SU-DHL-6 (cell line): Measurements from ENCODE around the gene CHST15.

Source experiments
- H2AFZ ChIP-seq: fragments of 200-600 bp; sonication (generic); 2 replicates; pipeline ENCODE4 v1.6.1; 2014; ENCODE audit warnings: low read depth, mild to moderate bottlenecking, moderate library complexity, mixed read lengths, antibody characterized with exemption, low read length; ENCODE audit not compliant: severe bottlenecking
- H3F3A ChIP-seq: fragments of 200-600 bp; shearing (Covaris generic); 2 replicates; pipeline ENCODE4 v1.6.0; 2016; ENCODE audit warnings: antibody characterized with exemption, mild to moderate bottlenecking; ENCODE audit not compliant: insufficient read depth
- H3K27ac ChIP-seq: fragments of 200-600 bp; sonication (generic); 2 replicates; pipeline ENCODE4 v1.5.1; 2016; ENCODE audit warnings: low read depth, mild to moderate bottlenecking, low read length, moderate library complexity, mixed read lengths
- H3K27me3 ChIP-seq: fragments of 200-600 bp; sonication (generic), shearing (Covaris generic); 2 replicates; pipeline ENCODE4 v1.6.0; 2014; ENCODE audit warnings: mild to moderate bottlenecking, low read length
- H3K36me3 ChIP-seq: fragments of 200-600 bp; sonication (generic); 2 replicates; pipeline ENCODE4 v1.6.1; 2014; ENCODE audit warnings: mild to moderate bottlenecking, low read length, mixed read lengths
- H3K4me2 ChIP-seq: fragments of 300-600, 200-600 bp; shearing (Covaris generic), sonication (generic); 2 replicates; pipeline ENCODE4 v1.6.0; 2014; ENCODE audit warnings: low read length, low read depth, mild to moderate bottlenecking; ENCODE audit not compliant: poor library complexity, severe bottlenecking
- H3K4me3 ChIP-seq: fragments of 200-600 bp; sonication (generic); 2 replicates; pipeline ENCODE4 v1.5.1; 2014; ENCODE audit warnings: antibody characterized with exemption, low read length, mild to moderate bottlenecking, mixed read lengths; ENCODE audit not compliant: insufficient read depth, poor library complexity, severe bottlenecking
- H3K79me2 ChIP-seq: fragments of 200-600 bp; sonication (generic); 2 replicates; pipeline ENCODE4 v1.6.1; 2014; ENCODE audit warnings: mild to moderate bottlenecking, low read length, moderate library complexity; ENCODE audit not compliant: insufficient read depth
- H3K9ac ChIP-seq: fragments of 200-600 bp; sonication (generic); 2 replicates; pipeline ENCODE4 v1.7.0; 2014; ENCODE audit warnings: mild to moderate bottlenecking, low read length
- H3K9me2 ChIP-seq: fragments of 200-600 bp; sonication (generic); replicated peaks from 2 replicates; pipeline ENCODE4 v1.6.1; 2014; ENCODE audit warnings: low read length; ENCODE audit not compliant: insufficient read depth
- H3K9me3 ChIP-seq: fragments of 200-600 bp; sonication (generic); 2 replicates; pipeline ENCODE4 v1.6.1; 2014; ENCODE audit warnings: low read length, mixed read lengths; ENCODE audit not compliant: insufficient read depth
- H4K20me1 ChIP-seq: fragments of 200-600 bp; sonication (generic); 2 replicates; pipeline ENCODE4 v1.6.1; 2014; ENCODE audit warnings: low read depth, mild to moderate bottlenecking, antibody characterized with exemption, low read length, moderate library complexity, mixed read lengths
- CTCF ChIP-seq: fragments of 200-600 bp; sonication (generic); IDR thresholded peaks from one replicate; pipeline ENCODE4 v1.5.1; 2017; ENCODE audit warnings: antibody characterized with exemption, mild to moderate bottlenecking, low read length, moderate library complexity; ENCODE audit not compliant: insufficient read depth, poor library complexity, severe bottlenecking
- EZH2phosphoT487 ChIP-seq: fragments of 200-600 bp; sonication (generic), shearing (Covaris generic); conservative IDR thresholded peaks from 2 replicates; pipeline ENCODE4 v1.6.1; 2018; ENCODE audit warnings: mild to moderate bottlenecking, antibody characterized with exemption, low read length, moderate library complexity, mixed read lengths

The CHST15 gene

GRCh38 chr10:124002391-124003069, 90.9 kb downstream of the CHST15 start:
- Histone ChIP-seq H2AFZ (no peak overlapping the region), H4K20me1 (no peaks in the 10 kb centered on the region), H3K4me3 (no peak overlapping the region), H3K27me3 (no peaks in the 10 kb centered on the region), H3K4me2 (no peak overlapping the region), H3K27ac (no peak overlapping the region), H3K36me3 (no peaks in the 10 kb centered on the region), H3K9ac (no peak overlapping the region), H3K9me2 (no peaks in the 10 kb centered on the region), H3K9me3 (no peaks in the 10 kb centered on the region), H3F3A (no peaks in the 10 kb centered on the region), H3K79me2 (no peaks in the 10 kb centered on the region)
- TF ChIP-seq CTCF (no peak), EZH2phosphoT487 (no peak)

GRCh38 chr10:124001391-124002148, 91.8 kb downstream of the CHST15 start:
- no peak overlapping the region for H3K4me2 ChIP-seq
- no peaks in the 10 kb centered on the region for H3K79me2 ChIP-seq
- H3K9me2 ChIP-seq, result no peaks in the 10 kb centered on the region
- H3K4me3 ChIP-seq, result no peak overlapping the region
- H3K36me3 ChIP-seq, result no peaks in the 10 kb centered on the region
- no peaks in the 10 kb centered on the region for H3K9me3 ChIP-seq
- H2AFZ ChIP-seq, result no peak overlapping the region
- H3K27ac ChIP-seq, result no peak overlapping the region
- no peaks in the 10 kb centered on the region for H4K20me1 ChIP-seq
- no peaks in the 10 kb centered on the region for H3F3A ChIP-seq
- no peak overlapping the region for H3K9ac ChIP-seq
- TF ChIP-seq EZH2phosphoT487, result no peak
- TF ChIP-seq CTCF, result no peak
- no peaks in the 10 kb centered on the region for H3K27me3 ChIP-seq

GRCh38 chr10:124000792-124001201, 92.6 kb downstream of the CHST15 start:
- Histone ChIP-seq H3K27me3 (no peaks in the 10 kb centered on the region), H3K9me2 (no peaks in the 10 kb centered on the region), H4K20me1 (no peaks in the 10 kb centered on the region), H3K27ac (no peak overlapping the region), H2AFZ (no peak overlapping the region), H3K4me2 (no peak overlapping the region), H3K36me3 (no peaks in the 10 kb centered on the region), H3K79me2 (no peaks in the 10 kb centered on the region), H3K9me3 (no peaks in the 10 kb centered on the region), H3K4me3 (no peak overlapping the region), H3F3A (no peaks in the 10 kb centered on the region), H3K9ac (no peak overlapping the region)
- TF ChIP-seq CTCF (no peak), EZH2phosphoT487 (no peak)
